Cardiac muscle cell (in vitro differentiated cells and primary cell): Measurements from ENCODE around the gene HINT2. TPM values are rescaled to one million over a fixed set of nuclear protein-coding genes. Genes with fewer than 3 reads are reported as not detected.

Experiments
- DNase-seq, 2 donors: peaks; one replicate each; pipeline versions ENCODE4 v3.0.0 to v3.0.0-alpha.2; 2010 to 2017; ENCODE audit warnings: low read depth in 1 of 2, low spot score in 1 of 2
- H3K27ac ChIP-seq: fragments of 200-600 bp; sonication (generic); 2 replicates; pipeline ENCODE4 v1.5.1; 2016
- H3K27me3 ChIP-seq: fragments of 200-600 bp; sonication (generic); 2 replicates; pipeline ENCODE4 v1.6.0; 2016; ENCODE audit warnings: control low read depth
- H3K36me3 ChIP-seq: fragments of 200-600 bp; sonication (generic); 2 replicates; pipeline ENCODE4 v1.5.1; 2016; ENCODE audit warnings: control low read depth
- H3K4me1 ChIP-seq: fragments of 200-600 bp; sonication (generic); 2 replicates; pipeline ENCODE4 v1.8.1; 2017; ENCODE audit warnings: low read depth, mild to moderate bottlenecking, mixed run types
- H3K4me3 ChIP-seq: fragments of 200-600 bp; sonication (generic); 2 replicates; pipeline ENCODE4 v1.5.1; 2016; ENCODE audit warnings: mild to moderate bottlenecking
- H3K9me3 ChIP-seq: fragments of 200-600 bp; sonication (generic); 2 replicates; pipeline ENCODE4 v1.5.1; 2017; ENCODE audit warnings: low read depth, mild to moderate bottlenecking, control low read depth
- CTCF ChIP-seq: IDR thresholded peaks from 2 replicates; pipeline ENCODE4 v1.5.1; 2012; ENCODE audit warnings: low read depth, mild to moderate bottlenecking, low read length
- polyA plus RNA-seq: library from polyadenylated mRNA; unstranded; fragments of >200 nt; fragmentation: Nextera tagmentation; extraction: Ambion mirVana; gene quantifications from 2 replicates; pipeline ENCODE4 v1.2.1, GENCODE V29; 2016
- total RNA-seq: library from RNA; depleted of rRNA; stranded (reverse); fragments of >200 nt; gene quantifications from 2 replicates; pipeline ENCODE4 v1.2.3, GENCODE V29; 2016

The HINT2 gene
- total and polyA plus RNA-seq, 2 experiments from 2014 or later = 48.5 to 177 TPM

- peaks cover 7% of the 10 kb centered on the region for H3K36me3 ChIP-seq
- no peaks in the 10 kb centered on the region for H3K4me1 ChIP-seq
- no peak overlapping the region for H3K27ac ChIP-seq
- DNase-seq = no peak
- TF ChIP-seq CTCF = no peak
- no peaks in the 10 kb centered on the region for H3K9me3 ChIP-seq
- no peaks in the 10 kb centered on the region for H3K27me3 ChIP-seq
- H3K4me3 ChIP-seq = no peak overlapping the region
These were observed 16.0 kb downstream of the HINT2 start for GRCh38 chr9:35798658-35799374.

- Histone ChIP-seq H3K9me3 (no peaks in the 10 kb centered on the region), H3K4me1 (peaks cover 8% of the 10 kb centered on the region), H3K36me3 (peaks cover 5% of the 10 kb centered on the region), H3K27ac (no peak overlapping the region), H3K4me3 (no peak overlapping the region), H3K27me3 (no peaks in the 10 kb centered on the region)
- TF ChIP-seq CTCF = no peak
- no peak for DNase-seq
These were observed 17.3 kb downstream of the HINT2 start for GRCh38 chr9:35797311-35798109.

GRCh38 chr9:35795695-35796094, 19.1 kb downstream of the HINT2 start:
- Histone ChIP-seq H3K36me3 (no peaks in the 10 kb centered on the region), H3K4me1 (peaks cover 14% of the 10 kb centered on the region), H3K27ac (no peak overlapping the region), H3K27me3 (no peaks in the 10 kb centered on the region), H3K4me3 (no peak overlapping the region), H3K9me3 (no peaks in the 10 kb centered on the region)
- TF ChIP-seq CTCF = no peak
- DNase-seq = no peak

GRCh38 chr9:35793461-35793860, 21.4 kb downstream of the HINT2 start:
- DNase-seq = no peak
- no peaks in the 10 kb centered on the region for H3K36me3 ChIP-seq
- TF ChIP-seq CTCF = no peak
- no peaks in the 10 kb centered on the region for H3K9me3 ChIP-seq
- no peak overlapping the region for H3K4me3 ChIP-seq
- H3K27ac ChIP-seq = no peak overlapping the region
- H3K27me3 ChIP-seq = no peaks in the 10 kb centered on the region
- peaks cover 17% of the 10 kb centered on the region for H3K4me1 ChIP-seq

GRCh38 chr9:35792826-35793225, 22.0 kb downstream of the HINT2 start:
- peaks cover 17% of the 10 kb centered on the region for H3K4me1 ChIP-seq
- H3K9me3 ChIP-seq = no peaks in the 10 kb centered on the region
- H3K4me3 ChIP-seq = no peak overlapping the region
- TF ChIP-seq CTCF = no peak
- H3K36me3 ChIP-seq = no peaks in the 10 kb centered on the region
- DNase-seq = no peak
- H3K27me3 ChIP-seq = no peaks in the 10 kb centered on the region
- no peak overlapping the region for H3K27ac ChIP-seq
